ENCODE results near the gene GZF1.

GZF1 gene

DNA sequence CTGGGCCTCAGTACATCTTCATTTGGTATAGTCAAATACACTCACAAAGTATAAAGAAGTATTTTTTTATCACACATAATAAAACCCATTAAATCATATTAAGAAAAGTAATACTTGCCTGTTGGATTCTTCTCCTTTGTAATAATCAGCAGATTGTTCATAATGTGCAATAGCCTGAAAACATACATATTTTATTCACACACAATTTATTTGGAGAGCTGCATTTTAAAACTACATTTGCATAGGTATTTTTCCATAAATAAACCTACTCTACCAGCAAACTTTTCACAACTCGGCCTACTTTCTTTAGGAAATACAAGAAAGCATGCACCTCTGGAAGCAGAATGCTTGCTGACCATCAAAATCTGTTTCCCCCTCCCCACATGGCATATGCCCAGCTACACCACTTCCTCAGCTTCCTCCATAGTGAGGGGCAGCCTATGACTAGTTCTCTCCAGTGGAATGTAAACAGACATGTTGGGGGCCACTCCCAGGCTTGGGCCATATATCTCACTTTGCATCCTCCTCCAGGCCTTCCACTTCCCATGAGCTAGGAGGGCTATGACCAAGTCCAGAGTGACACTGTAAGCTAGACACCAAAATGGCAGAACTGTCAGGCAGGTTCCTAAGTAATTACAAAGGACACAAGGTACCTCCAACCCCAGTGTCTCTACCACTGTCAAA lies 28.3 kb downstream of the GZF1 start:
- no peak overlapping the region for H4K8ac ChIP-seq (ENCODE audit: low read length)
- H3K4me3 ChIP-seq (ENCODE audit: insufficient read depth in 1 of 2, low read depth in 1 of 2, low read length in 2 of 2), result no peak overlapping the region
- DNase-seq, result no peak
- H3K79me1 ChIP-seq (replicated peaks; ENCODE audit: low read length, poor library complexity, severe bottlenecking), result peaks cover 39% of the 10 kb centered on the region
- no peak overlapping the region for H4K91ac ChIP-seq (ENCODE audit: low read length)
- H3K18ac ChIP-seq (ENCODE audit: low read depth in 1 of 2, low read length in 2 of 2), result no peak overlapping the region
- no peak overlapping the region for H2BK120ac ChIP-seq (ENCODE audit: low read depth, low read length)
- no peak overlapping the region for H2AK5ac ChIP-seq (ENCODE audit: low read length, severe bottlenecking)
- H3K27ac ChIP-seq (ENCODE audit: low read length, poor library complexity, severe bottlenecking), result no peak overlapping the region
- no peak overlapping the region for H3K23ac ChIP-seq (ENCODE audit: low read length in 2 of 2)
- no peak overlapping the region for H2BK15ac ChIP-seq (ENCODE audit: low read depth, poor library complexity, severe bottlenecking)
- H2BK12ac ChIP-seq (ENCODE audit: low read length in 2 of 2), result no peak overlapping the region
- H3K27me3 ChIP-seq (ENCODE audit: control insufficient read depth in 1 of 2, insufficient read depth in 1 of 2, low read length in 2 of 2), result no peaks in the 10 kb centered on the region
- no peak overlapping the region for H2BK5ac ChIP-seq (ENCODE audit: low read depth, low read length, poor library complexity, severe bottlenecking)
- H3K9ac ChIP-seq (ENCODE audit: low read length), result no peak overlapping the region
- H3K4me2 ChIP-seq (ENCODE audit: low read length, poor library complexity, severe bottlenecking), result no peak overlapping the region
- H3K4me1 ChIP-seq (ENCODE audit: control insufficient read depth, insufficient read depth, low read depth, low read length), result no peaks in the 10 kb centered on the region
- WGBS, result 97% methylated on average over 1 of the region's 1 CpG
- H3K9me3 ChIP-seq (ENCODE audit: control insufficient read depth, low read length), result peaks cover 8% of the 10 kb centered on the region
- no peak overlapping the region for H2AFZ ChIP-seq (ENCODE audit: low read depth, low read length)
- peaks cover 33 to 89% of the 10 kb centered on the region in 2 experiments for H3K36me3 ChIP-seq (ENCODE audit: control insufficient read depth in 1 of 2, insufficient read depth in 2 of 2, low read depth in 1 of 2, low read length in 2 of 2)
- H3K14ac ChIP-seq (ENCODE audit: low read length in 2 of 2), result no peak overlapping the region
- H3K4ac ChIP-seq (ENCODE audit: low read depth in 1 of 2, low read length in 2 of 2), result no peak overlapping the region

DNA sequence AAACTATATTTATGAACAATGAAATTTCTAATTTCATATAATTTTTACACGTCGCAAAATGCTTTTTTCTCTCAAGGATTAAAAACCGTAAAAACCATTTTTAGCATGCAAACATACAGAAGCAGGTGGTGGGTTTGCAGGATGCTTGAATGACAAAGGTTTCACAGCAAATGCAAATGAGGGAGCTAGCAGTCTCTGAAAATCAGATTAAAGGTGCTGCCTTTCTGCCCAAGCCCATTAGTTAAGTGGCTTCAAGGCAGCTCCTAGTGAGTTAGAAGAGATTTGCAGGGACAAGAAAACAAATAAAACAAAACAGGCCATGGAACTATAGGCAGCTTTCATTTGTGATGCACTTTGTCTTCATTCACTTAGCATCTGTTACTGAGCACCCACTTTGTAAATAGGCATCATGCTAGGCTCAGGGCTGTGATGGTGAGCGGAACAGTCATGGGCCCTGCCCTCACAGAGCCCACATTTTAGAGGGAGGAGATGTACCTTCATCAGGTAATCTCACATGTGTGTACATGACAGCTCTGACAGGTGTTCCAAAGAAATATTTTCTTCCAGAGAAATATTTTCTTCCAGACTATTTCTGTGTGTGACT lies 29.8 kb downstream of the GZF1 start:
- no peak overlapping the region for H4K8ac ChIP-seq (ENCODE audit: low read length)
- no peak overlapping the region for H3K9ac ChIP-seq (ENCODE audit: low read length)
- H3K27me3 ChIP-seq (ENCODE audit: control insufficient read depth in 1 of 2, insufficient read depth in 1 of 2, low read length in 2 of 2), result no peaks in the 10 kb centered on the region
- WGBS, result 100% methylated on average over 1 of the region's 4 CpGs
- no peak overlapping the region for H4K91ac ChIP-seq (ENCODE audit: low read length)
- no peak overlapping the region for H3K27ac ChIP-seq (ENCODE audit: low read length, poor library complexity, severe bottlenecking)
- H2AK5ac ChIP-seq (ENCODE audit: low read length, severe bottlenecking), result no peak overlapping the region
- no peak overlapping the region for H2BK120ac ChIP-seq (ENCODE audit: low read depth, low read length)
- H3K23ac ChIP-seq (ENCODE audit: low read length in 2 of 2), result peak overlapping the region in 1 of 2 experiments; percentile 51
- no peak overlapping the region for H3K4me3 ChIP-seq (ENCODE audit: insufficient read depth in 1 of 2, low read depth in 1 of 2, low read length in 2 of 2)
- no peak overlapping the region for H3K4ac ChIP-seq (ENCODE audit: low read depth in 1 of 2, low read length in 2 of 2)
- H3K18ac ChIP-seq (ENCODE audit: low read depth in 1 of 2, low read length in 2 of 2), result no peak overlapping the region
- no peak overlapping the region for H2BK12ac ChIP-seq (ENCODE audit: low read length in 2 of 2)
- H3K9me3 ChIP-seq (ENCODE audit: control insufficient read depth, low read length), result peaks cover 4% of the 10 kb centered on the region
- peaks cover 36% of the 10 kb centered on the region for H3K79me1 ChIP-seq (replicated peaks; ENCODE audit: low read length, poor library complexity, severe bottlenecking)
- DNase-seq, result no peak
- H2BK5ac ChIP-seq (ENCODE audit: low read depth, low read length, poor library complexity, severe bottlenecking), result no peak overlapping the region
- peaks cover 30 to 93% of the 10 kb centered on the region in 2 experiments for H3K36me3 ChIP-seq (ENCODE audit: control insufficient read depth in 1 of 2, insufficient read depth in 2 of 2, low read depth in 1 of 2, low read length in 2 of 2)
- H3K4me2 ChIP-seq (ENCODE audit: low read length, poor library complexity, severe bottlenecking), result no peak overlapping the region
- H3K14ac ChIP-seq (ENCODE audit: low read length in 2 of 2), result no peak overlapping the region
- no peaks in the 10 kb centered on the region for H3K4me1 ChIP-seq (ENCODE audit: control insufficient read depth, insufficient read depth, low read depth, low read length)
- no peak overlapping the region for H2BK15ac ChIP-seq (ENCODE audit: low read depth, poor library complexity, severe bottlenecking)
- no peak overlapping the region for H2AFZ ChIP-seq (ENCODE audit: low read depth, low read length)

DNA sequence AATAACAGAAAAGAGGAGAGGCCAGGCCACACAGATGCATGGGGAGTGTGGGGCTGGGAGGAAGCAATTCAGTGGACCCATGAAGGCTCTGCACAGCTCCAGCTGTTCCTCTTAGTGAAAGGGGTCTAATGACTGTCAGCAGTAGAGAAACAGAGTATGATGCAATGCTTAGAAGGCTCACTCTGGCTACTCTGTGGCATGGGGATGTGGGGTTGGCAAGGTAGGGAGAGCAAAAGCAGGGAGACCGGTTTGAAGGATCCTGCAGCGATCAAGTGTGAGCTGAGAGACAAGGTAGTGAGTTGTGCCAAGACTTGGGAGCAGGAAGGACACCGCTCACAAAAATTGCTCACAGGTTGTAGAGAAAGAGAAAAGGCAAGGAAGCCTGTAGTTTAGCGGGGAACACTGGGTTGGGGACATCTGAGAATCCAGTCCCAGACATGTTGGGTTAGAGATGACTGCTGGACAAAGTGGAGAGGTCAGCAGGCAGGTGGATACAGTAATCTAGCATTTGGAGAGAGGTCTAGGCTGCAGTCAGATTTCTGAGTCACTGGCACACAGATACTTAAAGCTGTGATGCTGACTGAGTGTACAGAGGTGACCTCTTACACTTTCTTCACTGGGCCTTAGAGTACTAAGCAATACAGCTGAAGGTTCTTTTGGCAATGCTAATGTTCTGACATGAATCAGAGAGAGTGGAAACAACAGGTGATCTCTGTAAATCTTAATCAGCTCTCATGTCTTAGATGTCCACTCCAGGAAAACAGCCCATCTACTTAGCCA lies 32.2 kb downstream of the GZF1 start:
- no peak overlapping the region for H3K27ac ChIP-seq (ENCODE audit: low read length, poor library complexity, severe bottlenecking)
- no peak overlapping the region for H2BK5ac ChIP-seq (ENCODE audit: low read depth, low read length, poor library complexity, severe bottlenecking)
- no peak overlapping the region for H2BK15ac ChIP-seq (ENCODE audit: low read depth, poor library complexity, severe bottlenecking)
- peaks cover 30 to 69% of the 10 kb centered on the region in 2 experiments for H3K36me3 ChIP-seq (ENCODE audit: control insufficient read depth in 1 of 2, insufficient read depth in 2 of 2, low read depth in 1 of 2, low read length in 2 of 2)
- no peak overlapping the region for H2AK5ac ChIP-seq (ENCODE audit: low read length, severe bottlenecking)
- H2BK12ac ChIP-seq (ENCODE audit: low read length in 2 of 2), result no peak overlapping the region
- H3K4me1 ChIP-seq (ENCODE audit: control insufficient read depth, insufficient read depth, low read depth, low read length), result peaks cover 5% of the 10 kb centered on the region
- peaks cover 40% of the 10 kb centered on the region for H3K79me1 ChIP-seq (replicated peaks; ENCODE audit: low read length, poor library complexity, severe bottlenecking)
- no peaks in the 10 kb centered on the region for H3K9me3 ChIP-seq (ENCODE audit: control insufficient read depth, low read length)
- no peak overlapping the region for H3K9ac ChIP-seq (ENCODE audit: low read length)
- no peak overlapping the region for H3K4ac ChIP-seq (ENCODE audit: low read depth in 1 of 2, low read length in 2 of 2)
- H3K4me2 ChIP-seq (ENCODE audit: low read length, poor library complexity, severe bottlenecking), result no peak overlapping the region
- H3K27me3 ChIP-seq (ENCODE audit: control insufficient read depth in 1 of 2, insufficient read depth in 1 of 2, low read length in 2 of 2), result no peaks in the 10 kb centered on the region
- H2AFZ ChIP-seq (ENCODE audit: low read depth, low read length), result no peak overlapping the region
- H4K91ac ChIP-seq (ENCODE audit: low read length), result no peak overlapping the region
- H4K8ac ChIP-seq (ENCODE audit: low read length), result no peak overlapping the region
- H3K23ac ChIP-seq (ENCODE audit: low read length in 2 of 2), result no peak overlapping the region
- no peak for DNase-seq
- no peak overlapping the region for H2BK120ac ChIP-seq (ENCODE audit: low read depth, low read length)
- no peak overlapping the region for H3K18ac ChIP-seq (ENCODE audit: low read depth in 1 of 2, low read length in 2 of 2)
- no peak overlapping the region for H3K14ac ChIP-seq (ENCODE audit: low read length in 2 of 2)
- 99% methylated on average over 4 of the region's 4 CpGs for WGBS
- H3K4me3 ChIP-seq (ENCODE audit: insufficient read depth in 1 of 2, low read depth in 1 of 2, low read length in 2 of 2), result no peak overlapping the region

DNA sequence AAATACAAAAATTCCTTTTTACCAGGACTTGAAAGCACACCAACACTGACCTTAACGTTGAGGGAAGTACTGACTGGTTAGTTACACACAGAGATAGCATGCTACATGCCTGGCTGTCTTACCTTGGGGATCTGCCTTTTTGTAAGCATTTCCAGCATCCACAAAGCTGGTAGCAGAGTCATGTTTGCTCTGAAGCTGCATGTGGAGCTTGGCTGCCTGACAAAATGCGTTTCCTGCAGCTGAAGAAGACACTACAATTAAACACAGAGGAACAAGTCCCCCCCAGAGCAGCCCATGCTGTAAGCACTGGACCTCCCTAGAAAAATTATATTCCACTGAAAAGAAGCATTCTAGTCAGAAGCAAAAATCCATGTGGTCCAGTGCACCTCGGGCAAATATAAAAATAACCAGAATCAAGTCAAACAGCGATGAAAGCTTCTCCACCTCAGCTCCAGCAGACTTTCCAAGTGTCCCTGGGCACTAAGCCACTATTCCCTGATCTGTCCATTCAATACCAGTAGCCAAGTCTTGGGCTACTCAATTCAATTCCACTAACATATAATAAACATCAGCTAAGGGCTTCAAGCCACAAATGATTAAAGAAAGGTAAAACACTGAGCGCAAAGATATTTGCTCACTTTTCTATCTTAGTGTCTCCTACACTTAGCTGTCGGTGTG lies 35.1 kb downstream of the GZF1 start:
- H3K9ac ChIP-seq (ENCODE audit: low read length), result peak overlapping the region; percentile 12
- no peak for DNase-seq
- no peak overlapping the region for H2BK120ac ChIP-seq (ENCODE audit: low read depth, low read length)
- H3K27ac ChIP-seq (ENCODE audit: low read length, poor library complexity, severe bottlenecking), result no peak overlapping the region
- no peak overlapping the region for H3K23ac ChIP-seq (ENCODE audit: low read length in 2 of 2)
- WGBS, result 85% methylated on average over 5 of the region's 6 CpGs
- H3K14ac ChIP-seq (ENCODE audit: low read length in 2 of 2), result no peak overlapping the region
- H3K79me1 ChIP-seq (replicated peaks; ENCODE audit: low read length, poor library complexity, severe bottlenecking), result peaks cover 45% of the 10 kb centered on the region
- H3K4me1 ChIP-seq (ENCODE audit: control insufficient read depth, insufficient read depth, low read depth, low read length), result peaks cover 5% of the 10 kb centered on the region
- no peak overlapping the region for H2AK5ac ChIP-seq (ENCODE audit: low read length, severe bottlenecking)
- no peak overlapping the region for H3K4me3 ChIP-seq (ENCODE audit: insufficient read depth in 1 of 2, low read depth in 1 of 2, low read length in 2 of 2)
- no peaks in the 10 kb centered on the region for H3K27me3 ChIP-seq (ENCODE audit: control insufficient read depth in 1 of 2, insufficient read depth in 1 of 2, low read length in 2 of 2)
- H2BK12ac ChIP-seq (ENCODE audit: low read length in 2 of 2), result no peak overlapping the region
- no peaks in the 10 kb centered on the region for H3K9me3 ChIP-seq (ENCODE audit: control insufficient read depth, low read length)
- H3K18ac ChIP-seq (ENCODE audit: low read depth in 1 of 2, low read length in 2 of 2), result no peak overlapping the region
- H3K36me3 ChIP-seq (ENCODE audit: control insufficient read depth in 1 of 2, insufficient read depth in 2 of 2, low read depth in 1 of 2, low read length in 2 of 2), result peaks cover 29 to 60% of the 10 kb centered on the region in 2 experiments
- no peak overlapping the region for H2BK15ac ChIP-seq (ENCODE audit: low read depth, poor library complexity, severe bottlenecking)
- no peak overlapping the region for H4K8ac ChIP-seq (ENCODE audit: low read length)
- no peak overlapping the region for H4K91ac ChIP-seq (ENCODE audit: low read length)
- no peak overlapping the region for H2BK5ac ChIP-seq (ENCODE audit: low read depth, low read length, poor library complexity, severe bottlenecking)
- no peak overlapping the region for H2AFZ ChIP-seq (ENCODE audit: low read depth, low read length)
- H3K4ac ChIP-seq (ENCODE audit: low read depth in 1 of 2, low read length in 2 of 2), result no peak overlapping the region
- H3K4me2 ChIP-seq (ENCODE audit: low read length, poor library complexity, severe bottlenecking), result no peak overlapping the region

Measured in mesenchymal stem cell (in vitro differentiated cells and primary cell).